ENCODE data around the gene WNT7B. TPM values are rescaled to one million over a fixed set of nuclear protein-coding genes. Genes with fewer than 3 reads are reported as not detected.

Gene WNT7B
- total and polyA plus RNA-seq, 10 donors, result not detected

DNA sequence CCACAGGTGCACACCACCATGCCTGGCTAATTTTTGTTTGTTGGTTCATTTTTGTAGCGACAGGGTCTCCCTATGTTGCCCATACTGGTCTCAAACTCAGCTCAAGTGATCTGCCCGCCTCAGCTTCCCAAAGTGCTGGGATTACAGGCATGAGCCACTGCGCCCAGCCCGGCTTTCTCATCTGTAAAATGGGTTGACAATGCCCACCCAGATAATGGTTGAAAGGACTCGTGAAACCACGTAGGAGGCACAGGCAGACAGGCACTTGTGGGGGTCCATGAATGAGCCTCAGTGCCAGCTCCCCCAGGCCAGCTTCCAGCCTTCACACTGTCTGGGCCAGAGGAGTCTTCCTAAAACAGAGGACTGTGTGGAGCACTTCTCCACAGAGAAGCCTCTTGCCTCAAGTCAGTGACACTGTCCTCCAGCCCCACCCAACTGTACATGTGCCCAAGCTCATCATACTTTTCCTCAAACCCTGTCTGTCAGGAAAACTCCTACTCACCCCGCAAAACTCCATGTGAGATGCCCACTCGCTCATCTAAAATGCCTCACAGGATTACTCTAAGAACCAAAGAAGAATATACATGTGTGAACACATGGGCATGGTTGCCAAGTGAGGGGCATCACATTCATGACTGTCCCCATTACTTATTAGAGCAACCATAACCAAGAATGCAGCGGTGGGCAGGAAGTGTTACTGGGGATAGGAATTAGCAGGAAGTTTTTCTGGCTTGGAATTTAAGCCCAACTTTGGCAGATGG lies 32.1 kb upstream of the WNT7B start:
- H3K36me3 ChIP-seq, result no peaks in the 10 kb centered on the region
- H3K9me3 ChIP-seq, result peaks cover 0 to 14% (median 10%) of the 10 kb centered on the region in 8 donors
- WGBS, 5 donors, result 90 to 92% (median 91%) methylated on average over 8 to 9 of the region's 9 CpGs
- no peak overlapping the region for H3K4me3 ChIP-seq
- H3K27me3 ChIP-seq (replicated peaks in 1 of 7), result peaks cover 0 to 9% (median 0%) of the 10 kb centered on the region in 7 donors
- intact Hi-C loops (cut with DNase I; ENCODE audit: low total_unique reads), result loop anchor here (10.0 kb wide), 1 partner anchor 66 kb away; no protein-coding TSS in a partner anchor
- peak overlapping the region in 2 of 8 donors; percentile 86 to 87 for H3K27ac ChIP-seq
- peaks cover 30 to 86% (median 58%) of the 10 kb centered on the region in 6 donors for H3K4me1 ChIP-seq
- no peak for TF ChIP-seq POLR2A (IDR thresholded peaks at IDR 0.05)
- no peak for TF ChIP-seq POLR2AphosphoS5 (IDR thresholded peaks at IDR 0.05)
- TF ChIP-seq, protein P1, sequence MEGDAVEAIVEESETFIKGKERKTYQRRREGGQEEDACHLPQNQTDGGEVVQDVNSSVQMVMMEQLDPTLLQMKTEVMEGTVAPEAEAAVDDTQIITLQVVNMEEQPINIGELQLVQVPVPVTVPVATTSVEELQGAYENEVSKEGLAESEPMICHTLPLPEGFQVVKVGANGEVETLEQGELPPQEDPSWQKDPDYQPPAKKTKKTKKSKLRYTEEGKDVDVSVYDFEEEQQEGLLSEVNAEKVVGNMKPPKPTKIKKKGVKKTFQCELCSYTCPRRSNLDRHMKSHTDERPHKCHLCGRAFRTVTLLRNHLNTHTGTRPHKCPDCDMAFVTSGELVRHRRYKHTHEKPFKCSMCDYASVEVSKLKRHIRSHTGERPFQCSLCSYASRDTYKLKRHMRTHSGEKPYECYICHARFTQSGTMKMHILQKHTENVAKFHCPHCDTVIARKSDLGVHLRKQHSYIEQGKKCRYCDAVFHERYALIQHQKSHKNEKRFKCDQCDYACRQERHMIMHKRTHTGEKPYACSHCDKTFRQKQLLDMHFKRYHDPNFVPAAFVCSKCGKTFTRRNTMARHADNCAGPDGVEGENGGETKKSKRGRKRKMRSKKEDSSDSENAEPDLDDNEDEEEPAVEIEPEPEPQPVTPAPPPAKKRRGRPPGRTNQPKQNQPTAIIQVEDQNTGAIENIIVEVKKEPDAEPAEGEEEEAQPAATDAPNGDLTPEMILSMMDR (IDR thresholded peaks at IDR 0.05 in 8 of 11, conservative IDR thresholded peaks at IDR 0.05 in 3 of 11), result no peak
- DNase-seq, result peak; percentile 51

DNA sequence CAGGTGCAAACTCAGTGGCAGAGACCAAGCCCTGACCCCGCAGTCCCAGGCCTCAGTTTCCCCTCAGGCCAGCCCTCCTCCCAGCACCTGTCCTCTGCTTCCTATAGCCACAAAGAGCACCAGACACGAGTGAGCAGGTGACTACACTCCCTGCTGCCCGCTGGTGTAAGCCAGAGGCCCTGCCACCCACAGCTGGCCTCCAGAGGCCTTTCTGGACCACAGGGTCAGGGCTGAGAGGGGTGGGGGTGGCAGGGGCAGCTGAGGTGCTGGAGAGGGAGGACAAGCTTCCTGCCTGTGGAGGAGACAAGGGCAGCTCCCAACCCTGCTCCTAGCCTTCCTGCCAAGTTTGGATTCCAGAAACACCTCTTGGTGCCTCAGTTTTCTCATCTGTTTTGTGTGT lies 31.3 kb upstream of the WNT7B start:
- TF ChIP-seq, protein P1 (IDR thresholded peaks at IDR 0.05 in 8 of 11, conservative IDR thresholded peaks at IDR 0.05 in 3 of 11), result no peak
- no peak for TF ChIP-seq POLR2A (IDR thresholded peaks at IDR 0.05)
- Histone ChIP-seq H3K9me3 (peaks cover 0 to 14% (median 10%) of the 10 kb centered on the region in 8 donors), H3K4me1 (peaks cover 32 to 86% (median 59%) of the 10 kb centered on the region in 6 donors), H3K27me3 (replicated peaks in 1 of 7) (peaks cover 0 to 9% (median 0%) of the 10 kb centered on the region in 7 donors), H3K36me3 (no peaks in the 10 kb centered on the region), H3K4me3 (no peak overlapping the region), H3K27ac (peak overlapping the region; percentile 73 to 90 (median 84))
- no peak for DNase-seq
- 64 to 78% (median 68%) methylated on average over 3 of the region's 3 CpGs; no CpG with 5 or more reads in 1 of the 5 donors for WGBS, 5 donors
- intact Hi-C loops (cut with DNase I; ENCODE audit: low total_unique reads), result loop anchor here (10.0 kb wide), 1 partner anchor 67 kb away; no protein-coding TSS in a partner anchor

DNA sequence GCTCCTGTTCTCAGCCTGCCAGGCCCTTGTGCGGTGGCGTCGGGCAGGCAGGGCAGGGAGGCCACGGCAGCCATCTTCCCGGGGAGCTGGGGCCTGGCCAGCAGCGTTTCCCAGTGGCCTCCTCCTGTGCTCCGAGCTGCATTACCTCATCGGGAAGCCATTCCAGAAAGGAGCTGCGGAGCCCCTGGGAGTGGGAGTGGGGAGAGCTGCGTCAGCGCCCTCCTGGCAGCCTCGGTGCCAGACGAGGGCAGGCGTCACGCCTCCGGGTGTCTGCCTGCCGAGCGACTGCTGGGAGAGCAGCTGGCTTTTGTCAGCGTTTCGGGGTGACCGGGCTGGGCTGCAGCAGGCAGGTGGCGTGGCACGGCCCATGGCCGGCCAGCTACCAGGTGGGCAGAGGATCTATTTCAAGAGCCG lies 30.9 kb upstream of the WNT7B start:
- no peak overlapping the region for H3K4me3 ChIP-seq

More for the DNA sequence above, 30.9 kb upstream of the WNT7B start:
- Histone ChIP-seq H3K9me3 (peaks cover 0 to 14% (median 10%) of the 10 kb centered on the region in 8 donors), H3K27me3 (replicated peaks in 1 of 7) (peaks cover 0 to 9% (median 0%) of the 10 kb centered on the region in 7 donors), H3K27ac (peak overlapping the region; percentile 73 to 90 (median 84)), H3K36me3 (no peaks in the 10 kb centered on the region), H3K4me1 (peaks cover 27 to 86% (median 59%) of the 10 kb centered on the region in 6 donors)
- WGBS, 5 donors, result 51 to 88% (median 68%) methylated on average over 8 to 25 of the region's 25 CpGs
- DNase-seq, result peak; percentile 81
- intact Hi-C loops (cut with DNase I; ENCODE audit: low total_unique reads), result loop anchor here (2.0 to 10.0 kb wide), 2 partner anchors 67 to 109 kb away; no protein-coding TSS in a partner anchor
- TF ChIP-seq, protein P1 (IDR thresholded peaks at IDR 0.05 in 8 of 11, conservative IDR thresholded peaks at IDR 0.05 in 3 of 11), result no peak
- peak; percentile 42 to 77 (median 64) for TF ChIP-seq POLR2AphosphoS5 (IDR thresholded peaks at IDR 0.05)

All from spleen (tissue), 11 donors.